ENCODE measurements around the gene PRR5L. TPM values are rescaled to one million over a fixed set of nuclear protein-coding genes. Genes with fewer than 3 reads are reported as not detected.

Gene PRR5L
- total RNA-seq, 1 donor from 2014 or later = 14.7 TPM

GRCh38 chr11:36249246-36249645 is 46.8 kb upstream of the PRR5L start:
- Histone ChIP-seq H3K27ac (no peak overlapping the region), H3K27me3 (no peaks in the 10 kb centered on the region), H3K9me3 (ENCODE audit: low read depth) (no peaks in the 10 kb centered on the region), H3K4me2 (no peak overlapping the region), H3K4me3 (no peak overlapping the region), H3K9ac (no peak overlapping the region), H3K79me2 (ENCODE audit: low read depth) (no peaks in the 10 kb centered on the region), H3K36me3 (peaks cover 5% of the 10 kb centered on the region), H2AFZ (replicated peaks) (no peak overlapping the region), H3F3A (ENCODE audit: low read depth) (peaks cover 11% of the 10 kb centered on the region), H3K4me1 (peaks cover 26% of the 10 kb centered on the region), H4K20me1 (ENCODE audit: low read depth) (no peaks in the 10 kb centered on the region)
- Mint-ChIP-seq H3K9me3 (peaks cover 2% of the 10 kb centered on the region), H3K4me3 (no peak overlapping the region), H3K27me3 (ENCODE audit: insufficient read depth, low read depth) (peaks cover 3% of the 10 kb centered on the region), H3K36me3 (no peaks in the 10 kb centered on the region), H3K27ac (no peak overlapping the region), H3K4me1 (peaks cover 26% of the 10 kb centered on the region)
- no peak for DNase-seq (ENCODE audit: low spot score)
- no peak for TF ChIP-seq EZH2phosphoT487 (IDR thresholded peaks at IDR 0.05)

GRCh38 chr11:36251823-36252222 is 44.3 kb upstream of the PRR5L start:
- H2AFZ ChIP-seq (replicated peaks) = no peak overlapping the region
- peak overlapping the region; percentile 31 for H3K4me2 ChIP-seq
- H3K9ac ChIP-seq = no peak overlapping the region
- H3K36me3 Mint-ChIP-seq = no peaks in the 10 kb centered on the region
- peaks cover 11% of the 10 kb centered on the region for H3F3A ChIP-seq (ENCODE audit: low read depth)
- peaks cover 27% of the 10 kb centered on the region for H3K4me1 Mint-ChIP-seq
- H3K4me3 ChIP-seq = no peak overlapping the region
- peaks cover 5% of the 10 kb centered on the region for H3K36me3 ChIP-seq
- peaks cover 26% of the 10 kb centered on the region for H3K4me1 ChIP-seq
- no peaks in the 10 kb centered on the region for H3K79me2 ChIP-seq (ENCODE audit: low read depth)
- H3K4me3 Mint-ChIP-seq = peak overlapping the region; percentile 21
- H3K27ac ChIP-seq = no peak overlapping the region
- TF ChIP-seq EZH2phosphoT487 (IDR thresholded peaks at IDR 0.05) (no peak), CTCF (IDR thresholded peaks at IDR 0.05) (no peak), EZH2 (IDR thresholded peaks at IDR 0.05) (no peak)
- peaks cover 7% of the 10 kb centered on the region for H3K9me3 Mint-ChIP-seq
- H3K27me3 ChIP-seq = no peaks in the 10 kb centered on the region
- H3K27me3 Mint-ChIP-seq (ENCODE audit: insufficient read depth, low read depth) = peaks cover 3% of the 10 kb centered on the region
- H3K9me3 ChIP-seq (ENCODE audit: low read depth) = no peaks in the 10 kb centered on the region
- peak overlapping the region; percentile 83 for H3K27ac Mint-ChIP-seq
- DNase-seq (ENCODE audit: low spot score) = peak; percentile 18
- H4K20me1 ChIP-seq (ENCODE audit: low read depth) = no peaks in the 10 kb centered on the region

GRCh38 chr11:36253238-36253637 is 42.9 kb upstream of the PRR5L start:
- Mint-ChIP-seq H3K27me3 (ENCODE audit: insufficient read depth, low read depth) (peaks cover 3% of the 10 kb centered on the region), H3K9me3 (peaks cover 7% of the 10 kb centered on the region), H3K4me3 (no peak overlapping the region), H3K4me1 (peaks cover 41% of the 10 kb centered on the region), H3K36me3 (no peaks in the 10 kb centered on the region), H3K27ac (peak overlapping the region; percentile 62)
- Histone ChIP-seq H3K4me2 (no peak overlapping the region), H3K27ac (peak overlapping the region; percentile 19), H3K79me2 (ENCODE audit: low read depth) (no peaks in the 10 kb centered on the region), H3K4me3 (no peak overlapping the region), H3F3A (ENCODE audit: low read depth) (peaks cover 11% of the 10 kb centered on the region), H2AFZ (replicated peaks) (no peak overlapping the region), H3K9me3 (ENCODE audit: low read depth) (no peaks in the 10 kb centered on the region), H3K27me3 (no peaks in the 10 kb centered on the region), H3K4me1 (peaks cover 37% of the 10 kb centered on the region), H3K36me3 (peaks cover 5% of the 10 kb centered on the region), H3K9ac (no peak overlapping the region), H4K20me1 (ENCODE audit: low read depth) (no peaks in the 10 kb centered on the region)
- TF ChIP-seq CTCF (IDR thresholded peaks at IDR 0.05) = no peak
- no peak for TF ChIP-seq EZH2 (IDR thresholded peaks at IDR 0.05)
- TF ChIP-seq EZH2phosphoT487 (IDR thresholded peaks at IDR 0.05) = no peak
- peak; percentile 61 for DNase-seq (ENCODE audit: low spot score)

GRCh38 chr11:36254713-36255112 is 41.4 kb upstream of the PRR5L start:
- Histone ChIP-seq H3K36me3 (peaks cover 5% of the 10 kb centered on the region), H3K27me3 (no peaks in the 10 kb centered on the region), H3F3A (ENCODE audit: low read depth) (peaks cover 11% of the 10 kb centered on the region), H4K20me1 (ENCODE audit: low read depth) (no peaks in the 10 kb centered on the region), H3K4me2 (no peak overlapping the region), H3K9me3 (ENCODE audit: low read depth) (no peaks in the 10 kb centered on the region), H3K4me1 (peaks cover 37% of the 10 kb centered on the region), H3K4me3 (no peak overlapping the region), H3K79me2 (ENCODE audit: low read depth) (no peaks in the 10 kb centered on the region), H3K27ac (no peak overlapping the region), H3K9ac (no peak overlapping the region), H2AFZ (replicated peaks) (no peak overlapping the region)
- DNase-seq (ENCODE audit: low spot score) = no peak
- no peak overlapping the region for H3K27ac Mint-ChIP-seq
- H3K4me1 Mint-ChIP-seq = peaks cover 51% of the 10 kb centered on the region
- no peaks in the 10 kb centered on the region for H3K36me3 Mint-ChIP-seq
- H3K4me3 Mint-ChIP-seq = no peak overlapping the region
- peaks cover 7% of the 10 kb centered on the region for H3K9me3 Mint-ChIP-seq
- TF ChIP-seq CTCF (IDR thresholded peaks at IDR 0.05) (no peak), EZH2phosphoT487 (IDR thresholded peaks at IDR 0.05) (no peak), EZH2 (IDR thresholded peaks at IDR 0.05) (no peak)
- H3K27me3 Mint-ChIP-seq (ENCODE audit: insufficient read depth, low read depth) = peaks cover 7% of the 10 kb centered on the region

Measured in neural progenitor cell (in vitro differentiated cells).